Stimulated activated CD8-positive, alpha-beta memory T cell treated with anti-CD3 and anti-CD28 coated beads, Interleukin-12 subunit alpha, Interleukin-12 subunit beta, amount 100 ng/mL, for 1 hour (primary cell): ENCODE measurements around the gene CYBRD1.
"Not testable (repeated sequence)": the region's sequence is repeated elsewhere in the genome, so short reads cannot be mapped to it uniquely, and the experiment has no call there.

ENCODE experiments used
- DNase-seq: peaks from one replicate; pipeline ENCODE4 v3.0.0-alpha.2; 2020; ENCODE audit warnings: low read depth

Gene CYBRD1, protein sequence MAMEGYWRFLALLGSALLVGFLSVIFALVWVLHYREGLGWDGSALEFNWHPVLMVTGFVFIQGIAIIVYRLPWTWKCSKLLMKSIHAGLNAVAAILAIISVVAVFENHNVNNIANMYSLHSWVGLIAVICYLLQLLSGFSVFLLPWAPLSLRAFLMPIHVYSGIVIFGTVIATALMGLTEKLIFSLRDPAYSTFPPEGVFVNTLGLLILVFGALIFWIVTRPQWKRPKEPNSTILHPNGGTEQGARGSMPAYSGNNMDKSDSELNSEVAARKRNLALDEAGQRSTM

DNA sequence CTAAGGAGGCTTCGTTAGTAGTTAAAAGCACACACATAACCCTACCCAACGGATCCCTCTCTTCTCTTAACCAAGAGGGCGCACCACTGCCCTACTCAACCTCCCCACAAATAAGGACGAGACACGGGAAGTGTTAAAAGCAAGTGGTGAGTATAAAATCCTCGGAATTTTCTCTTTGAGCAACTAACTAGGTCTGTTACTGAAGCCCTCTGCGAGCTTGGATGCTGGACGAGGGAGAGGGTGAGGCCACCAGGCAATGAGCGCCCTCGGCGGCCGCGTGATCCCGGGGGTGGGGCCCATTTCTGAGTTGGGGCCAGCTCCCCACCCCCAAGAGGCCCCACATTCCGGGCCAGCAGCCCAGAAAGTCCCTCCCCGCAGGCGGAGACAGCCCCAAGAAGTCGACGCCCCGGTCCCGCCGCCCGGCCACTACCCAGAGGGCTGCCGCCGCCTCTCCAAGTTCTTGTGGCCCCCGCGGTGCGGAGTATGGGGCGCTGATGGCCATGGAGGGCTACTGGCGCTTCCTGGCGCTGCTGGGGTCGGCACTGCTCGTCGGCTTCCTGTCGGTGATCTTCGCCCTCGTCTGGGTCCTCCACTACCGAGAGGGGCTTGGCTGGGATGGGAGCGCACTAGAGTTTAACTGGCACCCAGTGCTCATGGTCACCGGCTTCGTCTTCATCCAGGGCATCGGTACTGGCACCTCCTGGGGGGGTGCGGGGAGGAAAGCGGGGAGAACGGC is at the start of gene CYBRD1:
Gene CYBRD1, plus strand, starts transcription at position 423 of the 736 bp plus-strand sequence. Its CDS starts 72 bp downstream, at position 495.
- DNase-seq: no peak

DNA sequence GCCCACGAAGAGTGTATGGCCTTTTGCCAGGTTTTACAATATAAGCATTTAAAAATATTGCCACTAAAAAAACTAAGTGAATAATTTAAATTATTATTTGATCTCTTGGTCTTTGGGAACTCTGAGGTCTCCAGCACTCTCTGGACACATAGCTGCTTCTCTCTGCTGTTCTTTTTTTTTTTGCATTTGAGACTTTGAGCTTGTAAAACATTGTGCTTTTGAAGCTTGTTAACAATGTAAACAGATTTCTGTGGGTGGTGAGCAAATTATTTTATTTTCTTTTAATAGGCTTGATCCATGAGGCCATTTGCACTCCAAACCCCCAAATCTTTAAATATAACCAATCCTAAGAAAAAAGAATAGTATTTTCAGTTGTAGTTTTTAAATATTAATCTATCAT is 46.3 kb upstream of the CYBRD1 start:
- DNase-seq: no peak

DNA sequence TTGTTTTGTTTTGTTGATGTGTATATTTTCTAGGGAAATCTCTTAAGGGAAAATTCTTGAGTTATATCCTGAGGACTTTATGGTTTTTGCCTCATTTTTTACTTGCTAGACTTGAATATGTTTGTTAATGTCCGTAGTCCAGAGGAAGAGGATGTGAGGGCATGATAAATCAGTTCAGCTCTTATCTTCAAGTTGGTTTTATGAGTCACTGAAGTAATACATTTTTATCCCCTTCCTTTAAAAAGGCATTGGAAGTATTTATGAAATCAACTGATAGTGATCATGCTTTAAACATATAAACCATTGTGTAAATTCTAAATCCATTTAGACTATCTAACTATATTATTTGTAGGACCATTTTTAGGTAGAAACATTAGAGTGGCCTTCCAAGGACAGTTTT is 43.9 kb upstream of the CYBRD1 start:
- no peak for DNase-seq

DNA sequence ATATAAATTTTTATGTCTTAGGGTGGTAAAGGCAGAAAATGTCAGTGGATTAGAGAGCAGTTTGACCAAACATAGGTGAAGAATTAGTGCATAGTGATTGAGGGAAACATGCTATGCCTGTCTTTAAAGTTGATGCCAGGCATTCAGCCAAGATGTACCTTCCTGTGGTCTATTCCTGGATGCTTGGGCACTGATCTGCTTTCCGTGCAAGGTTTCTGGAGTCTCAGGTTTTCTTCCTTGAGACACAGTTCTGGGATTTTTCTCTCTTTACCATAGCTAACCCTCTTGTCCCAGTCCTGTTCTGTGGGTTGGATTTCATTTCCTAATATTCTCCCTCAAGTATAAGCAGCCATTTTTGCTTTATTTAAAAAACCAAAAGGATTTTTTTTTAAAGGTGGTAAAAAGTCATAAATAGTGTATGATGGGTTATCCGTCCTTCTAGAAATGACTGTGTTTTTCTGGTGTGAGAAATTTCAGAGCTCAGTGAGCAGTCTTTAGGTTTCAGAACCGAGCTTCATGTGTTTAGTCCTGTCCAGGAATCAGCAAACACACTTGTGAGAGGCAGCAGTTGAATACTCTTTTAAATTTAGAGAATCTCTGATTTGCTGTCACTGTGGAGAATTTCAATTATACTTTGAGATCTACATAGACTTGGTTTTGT is 43.0 kb upstream of the CYBRD1 start:
- no peak for DNase-seq

DNA sequence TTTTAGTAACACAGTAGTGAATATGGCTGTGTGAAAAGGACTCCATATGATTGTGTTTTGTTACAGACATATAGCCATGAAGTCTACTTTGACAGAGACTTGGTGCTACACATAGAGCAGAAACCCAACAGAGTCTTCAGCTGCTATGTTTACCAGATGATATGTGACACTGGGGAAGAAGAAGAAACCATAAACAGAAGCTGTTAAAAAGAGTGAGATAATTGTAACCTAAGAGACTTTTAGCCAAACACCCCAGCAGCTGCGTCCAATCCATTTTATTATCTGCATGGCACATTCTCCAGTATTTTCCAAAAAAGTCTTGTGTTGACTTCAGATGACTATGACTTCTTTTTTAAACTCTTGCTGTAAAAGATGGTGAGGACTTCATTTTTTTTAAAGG is 41.4 kb upstream of the CYBRD1 start:
- DNase-seq: no peak

DNA sequence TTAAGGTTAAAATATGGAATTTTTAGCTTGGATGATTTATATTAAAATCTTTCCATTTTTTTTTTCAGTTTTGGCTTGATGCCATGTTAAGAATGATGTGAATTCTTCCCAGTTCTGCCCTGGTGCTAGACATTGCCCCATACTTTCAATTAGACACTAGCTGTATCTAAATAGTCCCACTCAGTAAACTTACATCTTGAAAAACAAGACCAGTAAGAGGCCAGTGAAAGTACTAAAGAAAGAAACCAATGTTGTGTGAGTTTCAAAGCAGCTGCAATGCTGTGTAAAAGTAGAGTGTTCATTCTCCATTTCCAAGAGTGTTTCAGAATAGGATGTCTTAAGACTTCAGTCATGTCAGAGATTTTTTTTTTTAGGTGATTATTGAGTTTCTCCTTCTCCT is 40.0 kb upstream of the CYBRD1 start:
- no peak for DNase-seq

DNA sequence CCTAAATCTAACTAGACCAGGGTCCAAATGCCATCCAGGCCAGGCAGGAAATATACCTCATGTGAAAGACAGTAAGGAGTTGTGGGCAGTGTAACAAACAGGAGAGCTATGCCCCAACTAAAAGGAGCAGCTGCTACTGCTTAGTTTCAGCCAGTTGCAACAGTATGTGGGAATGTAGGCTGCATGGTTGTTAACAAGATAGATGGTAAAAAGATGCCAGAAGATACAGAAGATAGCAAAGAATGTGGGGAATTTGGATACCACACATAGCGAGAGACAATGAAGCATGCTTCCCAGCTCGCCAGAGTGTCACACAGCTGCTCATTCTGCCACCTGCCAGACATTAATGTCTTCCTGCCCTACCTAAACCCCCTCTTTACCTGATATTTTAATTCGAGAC is 39.4 kb upstream of the CYBRD1 start:
- DNase-seq: no peak

DNA sequence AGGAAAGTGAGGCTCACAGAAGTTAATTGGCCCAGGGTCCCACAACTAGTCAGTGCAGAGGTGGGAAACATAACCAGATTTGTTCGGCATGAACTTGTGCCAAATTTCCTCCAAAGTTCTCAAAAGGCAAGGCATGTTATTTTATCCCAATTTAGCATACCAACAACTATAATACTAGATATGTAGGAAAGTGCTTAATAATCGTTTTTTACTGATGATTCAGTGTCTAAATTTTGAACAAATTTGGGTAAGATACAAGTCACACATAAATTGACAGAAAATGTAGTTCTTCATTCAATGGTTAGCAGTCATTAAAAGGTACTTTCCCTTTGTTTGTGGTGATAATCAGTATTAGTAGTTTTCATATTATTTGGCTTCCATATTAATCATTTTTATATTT is 38.5 kb upstream of the CYBRD1 start:
- DNase-seq: no peak

DNA sequence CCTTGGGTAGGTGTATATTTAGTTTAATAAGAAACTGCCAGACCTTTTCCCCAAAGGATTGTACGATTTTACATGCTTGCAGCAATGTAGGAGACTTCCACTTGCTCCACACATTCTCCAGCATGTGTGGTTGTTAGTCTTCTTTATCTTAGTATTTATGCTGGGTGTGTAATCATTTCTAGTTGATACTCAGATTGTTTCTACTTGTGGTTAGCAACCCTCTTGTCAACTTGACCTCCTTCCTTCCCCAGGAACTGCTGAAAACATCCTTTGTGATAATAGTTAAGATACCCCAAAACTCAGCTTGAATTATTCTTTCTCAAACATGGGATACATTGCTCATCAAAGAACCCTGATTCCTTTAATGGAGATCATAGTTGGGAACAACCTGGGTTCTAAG is 37.2 kb upstream of the CYBRD1 start:
- DNase-seq: no peak

DNA sequence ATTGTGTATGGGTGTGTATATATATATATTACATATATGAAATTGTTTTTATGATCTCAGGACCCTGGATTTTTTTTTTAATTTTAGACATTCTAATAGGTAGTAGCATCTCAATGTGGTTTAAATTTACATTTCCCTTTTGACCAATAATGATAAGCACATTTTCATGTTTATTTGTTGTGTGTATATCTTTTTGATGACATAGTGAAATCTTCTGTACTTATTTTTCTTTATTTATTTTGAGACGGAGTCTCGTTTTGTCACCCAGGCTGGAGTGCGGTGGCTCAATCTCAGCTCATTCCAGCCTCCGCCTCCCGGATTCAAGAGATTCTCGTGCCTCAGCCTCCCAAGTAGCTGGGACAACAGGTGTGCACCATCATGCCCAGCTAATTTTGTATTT is 35.1 kb upstream of the CYBRD1 start:
- DNase-seq: no peak

DNA sequence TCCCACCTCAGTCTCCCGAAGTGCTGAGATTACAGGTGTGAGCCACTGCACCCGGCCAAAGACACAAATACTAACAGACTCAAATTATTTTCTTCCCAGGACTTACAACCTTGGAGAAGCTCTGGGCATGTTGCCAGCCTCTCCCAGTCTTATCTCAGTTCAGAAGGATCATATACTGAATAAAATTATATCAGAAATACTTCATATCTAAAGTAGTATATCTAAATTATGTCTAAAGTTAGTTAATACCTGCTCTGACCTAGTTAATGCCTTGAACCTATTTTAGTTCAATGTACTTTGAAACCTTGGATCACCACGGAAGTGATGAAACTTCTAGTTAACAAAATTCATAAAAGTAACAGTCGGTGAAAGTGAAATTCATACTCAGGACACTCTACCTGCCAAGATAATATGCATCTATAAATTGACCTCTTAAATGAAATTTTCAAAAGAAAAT is 34.4 kb upstream of the CYBRD1 start:
- DNase-seq: no peak

DNA sequence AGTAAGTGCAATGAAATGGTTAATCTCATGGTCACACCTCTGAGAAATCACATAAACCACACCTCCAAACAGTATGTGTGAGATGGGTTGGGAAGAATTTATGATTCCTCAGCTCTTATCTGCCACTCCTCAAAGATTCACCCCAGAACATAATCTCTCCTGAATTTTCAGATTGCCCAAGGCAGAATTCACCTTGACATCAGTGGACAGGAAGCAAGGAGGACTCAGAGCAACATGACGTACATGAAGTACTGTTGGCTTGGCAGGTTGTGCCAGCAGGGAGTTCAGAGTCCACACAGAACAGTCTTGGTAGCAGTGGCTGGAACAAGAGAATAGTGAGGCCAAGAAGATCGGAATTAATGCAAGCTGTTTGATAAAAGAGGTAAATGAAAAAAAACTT is 31.7 kb upstream of the CYBRD1 start:
- DNase-seq: no peak

DNA sequence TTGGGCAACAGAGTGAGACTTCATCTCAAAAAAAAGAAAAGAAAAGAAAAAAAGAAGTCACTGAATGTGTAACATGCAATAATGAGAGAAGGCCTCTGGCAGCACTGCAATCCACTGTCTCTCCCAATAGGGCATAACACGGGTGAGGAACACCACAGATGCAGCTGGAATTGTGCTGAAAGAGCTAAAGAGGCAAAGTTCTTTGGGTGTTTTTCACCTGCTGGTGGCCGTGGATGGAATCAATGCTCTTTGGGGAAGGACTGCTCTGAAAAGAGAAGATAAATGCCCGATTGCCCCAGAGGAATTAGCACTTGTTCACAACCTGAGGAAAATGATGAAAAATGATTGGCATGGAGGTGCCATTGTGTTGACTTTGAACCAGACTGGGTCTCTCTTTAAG is 31.0 kb upstream of the CYBRD1 start:
- DNase-seq: no peak

DNA sequence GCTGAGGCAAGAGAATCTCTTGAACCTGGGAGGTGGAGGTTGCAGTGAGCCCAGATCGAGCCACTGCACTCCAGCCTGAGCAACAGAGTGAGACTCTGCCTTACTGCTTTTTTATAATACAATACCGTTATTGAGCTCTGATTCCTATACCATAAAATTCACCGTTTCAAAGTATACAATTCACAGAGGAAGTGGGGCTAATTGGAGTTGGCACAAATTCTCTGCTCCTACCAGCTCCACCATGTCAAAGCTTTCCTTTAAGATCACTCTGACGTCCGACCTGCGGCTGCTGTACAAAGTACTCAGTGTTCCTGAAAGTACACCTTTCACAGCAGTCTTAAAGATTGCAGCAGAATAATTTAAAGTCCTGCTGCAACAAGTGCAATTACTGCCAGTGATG is 29.6 kb upstream of the CYBRD1 start:
- no peak for DNase-seq

DNA sequence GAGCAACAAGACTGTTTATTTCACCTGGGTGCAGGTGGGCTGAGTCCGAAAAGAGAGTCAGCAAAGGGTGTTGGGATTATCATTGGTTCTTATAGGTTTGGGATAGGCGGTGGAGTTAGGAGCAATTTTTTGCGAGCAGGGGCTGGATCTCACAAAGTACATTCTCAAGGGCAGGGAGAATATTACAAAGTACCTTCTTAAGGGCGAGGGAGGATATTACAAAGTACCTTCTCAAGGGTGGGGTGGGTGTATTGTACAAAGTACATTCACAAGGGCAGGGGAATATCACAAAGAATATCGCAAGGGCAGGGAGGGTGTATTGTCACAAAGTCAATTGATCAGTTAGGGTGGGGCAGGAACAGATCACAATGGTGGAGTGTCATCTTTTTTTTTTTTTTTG is 24.6 kb upstream of the CYBRD1 start:
- not testable (repeated sequence) for DNase-seq

DNA sequence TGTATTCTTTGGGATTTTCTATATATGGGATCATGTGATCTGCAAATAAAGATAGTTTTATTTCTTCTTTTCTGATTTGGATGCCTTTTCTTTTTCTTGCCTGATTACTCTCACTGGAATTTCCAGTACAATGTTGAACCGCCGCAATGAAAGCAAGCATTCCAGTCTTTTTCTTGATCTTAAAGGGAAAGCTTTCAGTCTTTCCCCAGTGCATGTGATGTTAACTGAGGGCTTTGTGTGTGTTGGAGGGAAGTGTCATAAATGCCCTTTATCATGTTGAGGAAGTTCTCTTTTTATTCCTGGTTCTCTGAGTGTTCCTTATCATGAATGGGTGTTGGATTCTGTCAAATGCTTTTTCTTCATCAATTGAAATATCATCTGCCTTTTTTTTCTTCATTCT is 16.9 kb upstream of the CYBRD1 start:
- DNase-seq: no peak

DNA sequence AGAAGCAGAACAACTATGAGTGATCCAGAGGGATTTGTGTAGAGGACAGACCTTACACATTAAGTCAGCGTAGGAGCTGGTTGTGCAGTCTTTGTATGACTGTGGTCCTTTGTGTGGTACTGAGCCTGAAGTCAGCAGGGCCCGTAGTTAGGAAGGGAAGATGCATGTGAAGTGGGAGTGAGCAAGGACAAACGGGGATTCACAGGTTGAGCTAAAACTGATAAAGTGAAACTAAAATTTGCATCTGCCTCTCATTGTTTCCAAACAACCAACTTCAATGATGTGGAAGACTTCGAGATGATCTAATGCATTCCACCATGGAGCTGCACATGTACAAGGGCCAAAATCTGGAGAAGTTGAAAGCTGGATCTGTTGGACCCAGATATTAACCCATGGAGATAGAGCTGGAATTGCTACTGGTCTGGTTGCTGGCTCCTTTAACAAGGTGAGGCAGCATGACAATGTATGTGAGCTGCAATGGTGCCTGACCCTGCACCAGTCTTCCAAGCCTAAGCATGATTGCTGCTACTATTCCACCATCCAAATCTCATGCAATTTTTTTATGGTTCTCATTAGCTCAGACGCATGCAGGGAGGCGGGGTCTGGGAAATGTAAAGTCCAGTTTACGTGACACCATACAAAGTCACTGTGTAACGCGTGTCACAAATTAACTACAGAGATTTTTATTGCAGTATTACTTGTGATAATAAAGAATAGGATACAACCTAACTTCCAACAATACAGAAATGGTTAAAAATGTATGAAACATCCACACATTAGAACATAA is 12.1 kb upstream of the CYBRD1 start:
- no peak for DNase-seq

DNA sequence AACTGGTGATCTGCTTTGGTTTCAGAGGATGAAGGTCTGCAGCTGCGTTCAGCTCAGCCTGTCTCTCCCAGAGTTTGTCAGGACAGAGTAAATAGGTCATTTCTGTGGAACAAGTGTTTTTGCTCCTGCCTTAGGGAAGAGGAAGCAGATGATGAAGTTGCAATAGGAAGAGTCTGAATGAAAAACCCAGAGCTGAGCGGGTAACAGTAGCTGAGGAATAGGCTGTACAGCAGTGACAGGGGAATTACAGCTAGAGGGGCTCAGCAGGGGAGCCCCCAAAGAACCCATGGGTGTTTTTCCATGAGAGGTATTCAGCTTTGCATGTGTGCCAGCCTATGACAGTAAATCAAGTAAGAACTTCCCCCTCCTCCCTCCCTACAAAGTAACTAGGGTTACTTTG is 10.3 kb upstream of the CYBRD1 start:
- DNase-seq: no peak

DNA sequence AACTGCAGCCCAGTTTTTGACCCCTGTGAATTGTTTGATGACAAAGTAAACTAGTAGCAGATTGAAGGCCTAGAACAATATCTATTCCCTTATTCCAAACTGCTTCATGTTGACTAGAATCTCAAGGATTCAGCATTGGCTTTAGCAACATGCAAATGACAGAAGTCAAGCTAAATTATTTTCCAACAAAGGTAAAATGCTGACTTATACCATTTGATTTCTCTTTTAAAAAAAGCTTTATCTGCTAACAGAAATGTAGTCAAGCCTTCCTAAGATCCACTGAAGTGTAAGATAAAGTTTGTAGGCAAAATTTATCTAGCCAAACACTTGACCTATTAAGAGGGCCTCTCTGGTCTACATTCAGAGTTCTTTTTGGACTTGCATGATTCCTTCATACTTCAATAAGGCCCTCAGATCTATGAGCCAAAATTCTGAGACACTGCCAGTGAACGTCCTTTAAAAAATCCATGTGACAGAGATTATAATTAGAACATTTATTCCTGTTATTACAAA is 9.5 kb upstream of the CYBRD1 start:
- DNase-seq: no peak

DNA sequence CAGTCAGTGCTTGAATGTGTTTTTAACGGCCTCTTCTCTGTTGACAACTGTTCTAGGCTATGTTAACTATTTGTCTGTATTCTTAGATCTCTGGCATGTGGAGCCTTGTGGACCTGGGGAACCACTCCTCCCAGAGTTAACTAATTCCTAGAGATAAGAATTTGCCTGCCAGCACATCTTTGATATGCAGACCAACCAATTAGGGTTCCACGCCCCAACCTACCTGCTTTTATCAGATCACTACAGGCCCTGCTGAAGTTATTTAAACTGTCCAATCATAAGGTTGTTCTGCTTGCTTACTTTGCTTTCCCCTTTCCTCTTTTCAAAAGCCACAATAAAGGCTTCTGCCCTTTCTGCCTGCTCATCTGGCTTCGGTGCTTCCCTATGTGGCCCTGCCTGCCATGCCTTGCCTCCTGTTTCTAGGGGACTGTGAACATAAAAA is 8.5 kb upstream of the CYBRD1 start:
- DNase-seq: no peak

DNA sequence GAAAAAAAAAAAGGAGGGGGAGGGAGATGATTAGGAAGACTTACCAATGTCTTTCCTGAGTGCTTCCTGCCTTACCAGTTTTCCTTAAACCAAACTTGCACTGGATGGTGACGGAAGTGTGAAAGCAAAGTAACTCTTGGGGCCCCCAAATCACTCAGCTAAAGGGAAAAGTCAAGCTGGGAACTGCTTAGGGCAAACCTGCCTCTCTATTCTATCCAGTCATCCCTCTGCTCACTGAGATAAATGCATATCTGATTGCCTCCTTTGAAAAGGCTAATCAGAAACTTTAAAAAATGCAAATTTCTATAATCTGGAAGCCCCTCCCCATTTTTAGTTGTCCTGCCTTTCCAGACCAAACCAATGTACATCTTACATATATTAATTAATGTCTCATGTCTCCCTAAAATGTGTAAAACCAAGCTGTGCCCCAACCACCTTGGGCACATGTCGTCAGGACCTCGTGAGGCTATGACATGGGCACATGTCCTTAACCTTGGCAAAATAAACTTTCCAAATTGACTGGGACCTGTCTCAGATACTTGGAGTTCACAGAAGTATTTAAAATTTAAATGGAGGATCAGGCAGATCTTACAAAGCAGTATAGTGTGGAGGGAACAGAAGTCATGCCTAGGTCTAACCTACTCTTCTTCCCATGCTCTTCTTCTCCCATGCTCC is 7.2 kb upstream of the CYBRD1 start:
- DNase-seq: no peak
